GM12878 (cell line): ENCODE results near the gene HOXB2. TPM values are rescaled to one million over a fixed set of nuclear protein-coding genes. Genes with fewer than 3 reads are reported as not detected.

ENCODE experiments used
- ATAC-seq: fragments of 200-7000 bp; cut with Tn5 transposase; 3 replicates; pipeline ENCODE4 v1.9.1; 2020; ENCODE audit warnings: mild to moderate bottlenecking, moderate library complexity
- BruUV-seq: library from RNA; stranded (reverse); fragments of 400-500 nt; replicated peaks from 2 replicates; lab custom pipeline; 2021; lab: Mats Ljungman, UMichigan
- CTCF ChIA-PET: fragments of 300-600 bp; sonication (Branson Sonifier 250); formaldehyde crosslinking; extraction: SDS; loops from one replicate; lab custom pipeline; 2021; ENCODE audit warnings: inconsistent platforms; lab: Yijun Ruan, JAX
- POLR2A ChIA-PET: fragments of 350-600 bp; formaldehyde crosslinking; extraction: SDS; loops from one replicate; lab custom pipeline; 2021; ENCODE audit warnings: inconsistent platforms; lab: Charles Lee
- RAD21 ChIA-PET: fragments of 300-600 bp; sonication (Branson Sonifier 250); formaldehyde crosslinking; loops from one replicate; lab custom pipeline; 2023; ENCODE audit warnings: antibody characterized with exemption; ENCODE audit not compliant: unreplicated experiment; lab: Charles Lee
- SMC1A ChIA-PET: fragments of 300-600 bp; sonication (Branson Sonifier 250); formaldehyde crosslinking; loops from one replicate; lab custom pipeline; 2023; ENCODE audit not compliant: unreplicated experiment, uncharacterized antibody; lab: Charles Lee
- DNase-seq: peaks from one replicate; pipeline ENCODE4 v3.0.0-alpha.2; 2011; ENCODE audit warnings: low read depth, low spot score
- FAIRE-seq: peaks from 3 replicates; lab custom pipeline; 2011; peaks lifted over from hg19 to GRCh38; lab: Jason Lieb, UNC
- H2AFZ ChIP-seq: 2 replicates; pipeline ENCODE4 v1.6.0; 2011; ENCODE audit warnings: low read depth, low read length, control low read depth; ENCODE audit not compliant: control insufficient read depth
- H3K27ac ChIP-seq: 2 replicates; pipeline ENCODE4 v1.5.1; 2011; ENCODE audit warnings: control low read depth; ENCODE audit not compliant: control insufficient read depth, insufficient read depth
- H3K27me3 ChIP-seq, 2 experiments: replicated peaks in 1 of 2; 2 replicates each; pipeline versions ENCODE4 v1.6.0 to v1.6.1; 2011; ENCODE audit warnings: low read length in 1 of 2; ENCODE audit not compliant: control insufficient read depth in 2 of 2, insufficient read depth in 2 of 2
- H3K36me3 ChIP-seq, 2 experiments: 2 replicates each; pipeline ENCODE4 v1.5.1; 2011; ENCODE audit warnings: low read length in 1 of 2; ENCODE audit not compliant: control insufficient read depth in 2 of 2, insufficient read depth in 2 of 2
- H3K4me1 ChIP-seq: 2 replicates; pipeline ENCODE4 v1.6.1; 2011; ENCODE audit warnings: mild to moderate bottlenecking, low read length, moderate library complexity, mixed read lengths; ENCODE audit not compliant: control insufficient read depth, insufficient read depth
- H3K4me2 ChIP-seq: 2 replicates; pipeline ENCODE4 v1.6.0; 2011; ENCODE audit warnings: control low read depth; ENCODE audit not compliant: control insufficient read depth, insufficient read depth
- H3K4me3 ChIP-seq: fragments of 200-600 bp; sonication (generic); 2 replicates; pipeline ENCODE4 v1.5.1; 2016
- H3K79me2 ChIP-seq: 2 replicates; pipeline ENCODE4 v1.6.0; 2011; ENCODE audit warnings: low read length; ENCODE audit not compliant: control insufficient read depth, insufficient read depth
- H3K9ac ChIP-seq: 2 replicates; pipeline ENCODE4 v1.8.0; 2011; ENCODE audit warnings: low read length, control low read depth, mixed read lengths; ENCODE audit not compliant: control insufficient read depth, insufficient read depth
- H3K9me3 ChIP-seq: replicated peaks from 3 replicates; pipeline ENCODE4 v1.5.1; 2011; ENCODE audit warnings: mild to moderate bottlenecking, low read length; ENCODE audit not compliant: control insufficient read depth, insufficient read depth
- H4K20me1 ChIP-seq: 2 replicates; pipeline ENCODE4 v1.6.0; 2011; ENCODE audit not compliant: control insufficient read depth, insufficient read depth
- ATF2 ChIP-seq: IDR thresholded peaks from 2 replicates; pipeline ENCODE4 v1.6.1; 2012; ENCODE audit warnings: low read length, inconsistent platforms
- CTCF ChIP-seq, 3 experiments: IDR thresholded peaks in 2 of 3; conservative IDR thresholded peaks in 1 of 3; 2 replicates each; pipeline ENCODE4 v1.5.1; 2011; ENCODE audit warnings: low read depth in 3 of 3, low read length in 3 of 3, mild to moderate bottlenecking in 3 of 3, control low read depth in 2 of 3, moderate library complexity in 2 of 3, inconsistent platforms in 1 of 3, mixed read lengths in 1 of 3; ENCODE audit not compliant: control insufficient read depth in 2 of 3, insufficient read depth in 1 of 3; ENCODE audit errors: extremely low read depth in 1 of 3
- EED ChIP-seq: sonication (generic); IDR thresholded peaks from 2 replicates; pipeline ENCODE4 v1.6.1; 2016; ENCODE audit warnings: antibody characterized with exemption, low read depth
- EGR1 ChIP-seq, 2 experiments: IDR thresholded peaks; 1 replicate in 1 of 2; 2 replicates in 1 of 2; pipeline ENCODE4 v1.6.1; 2011 to 2012; ENCODE audit warnings: low read depth in 2 of 2, low read length in 2 of 2, borderline replicate concordance in 1 of 2, mild to moderate bottlenecking in 1 of 2, moderate library complexity in 1 of 2
- EP300 ChIP-seq, 2 experiments: fragments of 150-350 bp in 1 of 2; IDR thresholded peaks; 2 replicates each; pipeline ENCODE4 v1.6.1; 2011 to 2012; ENCODE audit warnings: low read depth in 2 of 2, low read length in 2 of 2, borderline replicate concordance in 1 of 2, improper control_type of control experiment in 1 of 2, inconsistent platforms in 1 of 2; ENCODE audit not compliant: control insufficient read depth in 1 of 2
- FOXM1 ChIP-seq: IDR thresholded peaks from 2 replicates; pipeline ENCODE4 v1.6.1; 2012; ENCODE audit warnings: low read depth, mild to moderate bottlenecking, inconsistent platforms, low read length, moderate library complexity
- IRF4 ChIP-seq: IDR thresholded peaks from 2 replicates; pipeline ENCODE4 v1.6.1; 2011; ENCODE audit warnings: low read depth, low read length
- MYB ChIP-seq: fragments of 150-350 bp; IDR thresholded peaks from 2 replicates; pipeline ENCODE4 v1.6.1; 2014; ENCODE audit warnings: mild to moderate bottlenecking, low read depth, low read length, borderline replicate concordance
- NBN ChIP-seq: fragments of 450-650 bp; IDR thresholded peaks from 2 replicates; pipeline ENCODE4 v1.6.1; 2016
- RELB ChIP-seq: fragments of 450-650 bp; IDR thresholded peaks from 2 replicates; pipeline ENCODE4 v1.6.1; 2017; ENCODE audit warnings: low read depth, mild to moderate bottlenecking, moderate library complexity
- SRF ChIP-seq, 2 experiments: IDR thresholded peaks; 2 replicates each; pipeline ENCODE4 v1.6.1; 2011; ENCODE audit warnings: low read depth in 2 of 2, low read length in 2 of 2, mild to moderate bottlenecking in 1 of 2, moderate library complexity in 1 of 2
- STAT3 ChIP-seq: IDR thresholded peaks from 2 replicates; pipeline ENCODE4 v1.6.1; 2011; ENCODE audit warnings: low read depth, low read length, improper control_type of control experiment
- TCF12 ChIP-seq: IDR thresholded peaks from 2 replicates; pipeline ENCODE4 v1.6.1; 2011; ENCODE audit warnings: low read depth, mild to moderate bottlenecking, low read length
- YY1 ChIP-seq: IDR thresholded peaks from 2 replicates; pipeline ENCODE4 v1.6.1; 2011; ENCODE audit warnings: low read depth, mild to moderate bottlenecking, low read length
- WGBS: methylation state at CpG from one replicate; pipeline ENCODE4 v1.1.6; 2016; ENCODE audit warnings: low lambda C conversion rate; ENCODE audit not compliant: insufficient replicate concordance, insufficient coverage; ENCODE audit errors: missing lambda C conversion rate; 5-methylcytosine and 5-hydroxymethylcytosine counted together
- in situ Hi-C: fragments of 300-500 bp; cut with MboI; formaldehyde crosslinking; loops from 9 replicates; pipeline ENCODE4 v1.14.3; 2018; ENCODE audit warnings: mixed read lengths
- intact Hi-C: fragments of 100-400 bp; cut with micrococcal nuclease; formaldehyde crosslinking; loops from one replicate; pipeline ENCODE4 v1.14.2; 2022; ENCODE audit not compliant: unreplicated experiment
- polyA plus RNA-seq, 11 experiments: library from polyadenylated mRNA; depleted of rRNA in 4 of 11; unstranded in 6 of 11; stranded (reverse) in 5 of 11; fragments of >200 nt; fragmentation: Nextera tagmentation in 4 of 11; fragmentation: Illumina TruSeq in 1 of 11; extraction: Ambion mirVana in 4 of 11; extraction: Trizol in 1 of 11; gene quantifications; 1 replicate in 1 of 11; 2 replicates in 10 of 11; pipeline versions ENCODE4 v1.2.1 to v1.2.3, GENCODE V29; 2011 to 2016; ENCODE audit warnings: inconsistent platforms in 2 of 11, missing spikeins in 2 of 11, low read depth in 1 of 11
- total RNA-seq, 4 experiments: library from RNA; depleted of rRNA in 3 of 4; stranded (reverse); fragments of >200 nt in 3 of 4; fragmentation: Illumina TruSeq in 1 of 4; extraction: Trizol in 1 of 4; gene quantifications; 2 replicates each; pipeline versions ENCODE4 v1.2.1 to v1.2.3, GENCODE V29; 2013 to 2021

The HOXB2 gene
- total and polyA plus RNA-seq, 10 of the 15 experiments (the other 5 are each of a cell fraction or from before 2014, with no cell fraction given) = 0.16 to 8.8 (median 2.3) TPM

- no peak for TF ChIP-seq CTCF (IDR thresholded peaks at IDR 0.05 in 2 of 3, conservative IDR thresholded peaks at IDR 0.05 in 1 of 3; ENCODE audit: control insufficient read depth in 2 of 3, extremely low read depth in 1 of 3, insufficient read depth in 1 of 3, low read depth in 3 of 3, low read length in 3 of 3)
- TF ChIP-seq EED = peak; percentile 46; the same call in 1 of the 2 replicates
- TF ChIP-seq, all 136 proteins: peak for 10
These were observed 31.8 kb downstream of the HOXB2 start (continued) for GRCh38 chr17:48513097-48513496.

DNA sequence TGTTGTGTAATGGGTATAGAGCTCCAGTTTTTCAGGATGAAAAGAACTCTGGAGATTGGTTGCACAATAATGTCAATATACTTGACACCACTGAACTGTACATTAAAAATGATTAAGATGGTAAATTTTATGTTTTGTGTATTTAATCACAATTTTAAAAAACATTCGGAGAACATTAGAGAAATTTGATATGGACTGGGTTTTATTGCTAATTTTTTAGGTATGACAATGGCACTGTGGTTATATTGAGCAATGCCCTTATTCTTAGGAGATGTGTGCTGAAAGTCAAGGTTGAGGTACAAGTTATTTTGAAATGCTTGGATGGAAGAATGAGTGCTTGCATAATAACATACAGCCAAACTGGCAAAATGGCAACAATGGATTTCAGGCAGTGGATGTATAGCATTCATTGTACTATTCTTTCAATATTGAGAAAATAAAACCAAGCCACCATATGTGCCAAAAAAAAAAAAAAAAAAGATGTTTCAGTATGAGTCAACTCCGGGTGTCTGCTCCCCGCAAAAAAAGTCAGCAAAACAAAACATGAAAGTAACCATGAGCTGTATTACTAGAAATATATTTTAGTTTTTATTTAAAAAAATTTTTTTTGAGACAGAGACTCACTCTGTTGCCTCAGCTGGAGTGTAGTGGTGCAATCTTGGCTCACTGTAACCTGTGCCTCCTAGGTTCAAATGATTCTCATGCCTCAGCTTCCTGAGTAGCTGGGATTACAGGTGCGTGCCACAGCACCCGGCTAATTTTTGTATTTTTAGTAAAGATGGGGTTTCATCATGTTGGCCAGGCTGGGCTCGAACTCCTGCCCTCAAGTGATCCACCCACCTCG lies 33.9 kb downstream of the HOXB2 start:
- ATAC-seq (peak; percentile 73), DNase-seq (peak; percentile 73), FAIRE-seq (peak; percentile 70)
- in situ Hi-C loops = no loop called here
- Histone ChIP-seq H3K27ac (peak overlapping the region; percentile 72), H3K9me3 (no peaks in the 10 kb centered on the region), H3K27me3 (no peaks in the 10 kb centered on the region), H2AFZ (no peak overlapping the region), H3K36me3 (no peaks in the 10 kb centered on the region), H3K4me1 (peaks cover 53% of the 10 kb centered on the region), H3K4me3 (peak overlapping the region; percentile 38; the same call in 1 of the 2 replicates), H4K20me1 (no peaks in the 10 kb centered on the region), H3K79me2 (no peaks in the 10 kb centered on the region), H3K9ac (peak overlapping the region; percentile 45), H3K4me2 (peak overlapping the region; percentile 46)
- WGBS = 5% methylated on average over 7 of the region's 7 CpGs
- CTCF ChIA-PET = interaction anchor here (0.7 to 2.1 kb wide), 9 partner anchors 10 to 248 kb away, joined by 3 to 7 read pairs (median 3); no protein-coding TSS in a partner anchor
- SMC1A ChIA-PET = interaction anchor here (0.6 to 2.1 kb wide), 15 partner anchors 10 to 202 kb away, joined by 3 to 9 read pairs (median 4); partner anchors contain the start of gene HOXB5
- BruUV-seq = no TSS peak
- RAD21 ChIA-PET = interaction anchor here (0.6 to 1.7 kb wide), 10 partner anchors 10 to 361 kb away, joined by 3 to 9 read pairs (median 4); no protein-coding TSS in a partner anchor
- intact Hi-C loops = loop anchor here (2.0 kb wide), 1 partner anchor 32 kb away; no protein-coding TSS in a partner anchor
- POLR2A ChIA-PET = interaction anchor here (0.6 to 1.7 kb wide), 12 partner anchors 14 to 1544 kb away, joined by 3 to 8 read pairs (median 4); partner anchors contain the start of gene PNPO
- TF ChIP-seq YY1 (0 out of 2 replicates have a peak, but pooled peaks have one; percentile 12), SRF (IDR thresholded peaks at IDR 0.05; ENCODE audit: low read depth in 2 of 2, low read length in 2 of 2) (no peak), MYB (no peak), RELB (peak; percentile 73), EGR1 (IDR thresholded peaks at IDR 0.05; ENCODE audit: borderline replicate concordance in 1 of 2, low read depth in 2 of 2, low read length in 2 of 2) (peak in 1 of 2 experiments; percentile 9; a peak in 1 of 3 replicates), IRF4 (peak; percentile 89), EP300 (IDR thresholded peaks at IDR 0.05; ENCODE audit: borderline replicate concordance in 1 of 2, control insufficient read depth in 1 of 2, low read depth in 2 of 2, low read length in 2 of 2) (peak; percentile 80 to 87), NBN (0 out of 2 replicates have a peak, but pooled peaks have one; percentile 57), STAT3 (no peak), ATF2 (peak; percentile 81), TCF12 (peak; percentile 57; the same call in 1 of the 2 replicates), FOXM1 (peak; percentile 66; the same call in 1 of the 2 replicates)
